Fibroblast of pulmonary artery (primary cell): ENCODE data around the gene CCND3.

ENCODE experiments used
- DNase-seq: peaks from one replicate; pipeline ENCODE4 v3.0.0-alpha.2; 2010; ENCODE audit warnings: low read depth
- H3K4me3 ChIP-seq: replicated peaks from 2 replicates; pipeline ENCODE4 v1.5.1; 2011; ENCODE audit warnings: low read depth, mild to moderate bottlenecking, control low read depth, low read length, moderate library complexity
- TF ChIP-seq, protein P1 (sequence below): IDR thresholded peaks from 2 replicates; pipeline ENCODE4 v1.5.1; 2011; ENCODE audit warnings: mild to moderate bottlenecking, control low read depth, low read length, inconsistent platforms; ENCODE audit errors: missing control alignments

The CCND3 gene

DNA sequence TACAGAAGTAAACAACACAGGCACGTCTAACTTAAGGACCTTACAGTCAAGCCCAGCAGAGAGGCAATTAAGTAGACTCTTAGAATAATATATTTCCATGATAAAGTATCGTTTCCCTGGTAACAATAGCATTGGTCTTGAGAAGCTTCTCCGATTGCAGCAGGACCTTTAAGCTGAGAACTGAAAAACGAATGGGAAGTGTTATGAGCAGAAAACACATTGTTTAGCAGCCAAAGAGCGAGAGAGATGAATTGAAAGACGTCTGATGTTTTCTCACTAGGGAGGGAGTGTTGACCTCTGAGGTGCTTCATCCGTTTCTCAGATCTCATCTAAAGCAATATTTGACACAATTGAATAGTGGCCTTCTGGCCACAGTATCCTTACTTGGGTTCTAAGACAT, 19.5 kb downstream of the CCND3 start:
- TF ChIP-seq, protein P1, sequence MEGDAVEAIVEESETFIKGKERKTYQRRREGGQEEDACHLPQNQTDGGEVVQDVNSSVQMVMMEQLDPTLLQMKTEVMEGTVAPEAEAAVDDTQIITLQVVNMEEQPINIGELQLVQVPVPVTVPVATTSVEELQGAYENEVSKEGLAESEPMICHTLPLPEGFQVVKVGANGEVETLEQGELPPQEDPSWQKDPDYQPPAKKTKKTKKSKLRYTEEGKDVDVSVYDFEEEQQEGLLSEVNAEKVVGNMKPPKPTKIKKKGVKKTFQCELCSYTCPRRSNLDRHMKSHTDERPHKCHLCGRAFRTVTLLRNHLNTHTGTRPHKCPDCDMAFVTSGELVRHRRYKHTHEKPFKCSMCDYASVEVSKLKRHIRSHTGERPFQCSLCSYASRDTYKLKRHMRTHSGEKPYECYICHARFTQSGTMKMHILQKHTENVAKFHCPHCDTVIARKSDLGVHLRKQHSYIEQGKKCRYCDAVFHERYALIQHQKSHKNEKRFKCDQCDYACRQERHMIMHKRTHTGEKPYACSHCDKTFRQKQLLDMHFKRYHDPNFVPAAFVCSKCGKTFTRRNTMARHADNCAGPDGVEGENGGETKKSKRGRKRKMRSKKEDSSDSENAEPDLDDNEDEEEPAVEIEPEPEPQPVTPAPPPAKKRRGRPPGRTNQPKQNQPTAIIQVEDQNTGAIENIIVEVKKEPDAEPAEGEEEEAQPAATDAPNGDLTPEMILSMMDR = no peak

DNA sequence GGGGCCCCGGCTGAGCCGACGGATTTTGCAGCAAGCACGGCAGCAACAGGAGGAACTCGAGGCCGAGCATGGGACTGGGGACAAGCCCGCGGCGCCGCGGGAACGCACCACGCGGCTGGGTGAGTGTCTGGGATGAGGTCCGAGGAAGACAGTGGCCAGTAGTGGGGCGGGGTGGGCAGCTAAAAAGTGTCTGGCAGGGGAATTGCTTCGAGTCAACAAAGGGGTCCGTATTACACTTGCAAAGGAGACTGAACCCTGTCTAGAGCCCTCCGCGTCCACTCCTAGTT, 20.0 kb downstream of the CCND3 start:
- H3K4me3 ChIP-seq = peak overlapping the region; percentile 98
- DNase-seq = no peak
- TF ChIP-seq, protein P1 = no peak

More for the DNA sequence above, 19.5 kb downstream of the CCND3 start:
- no peak for DNase-seq
- peak overlapping the region; percentile 98 for H3K4me3 ChIP-seq

DNA sequence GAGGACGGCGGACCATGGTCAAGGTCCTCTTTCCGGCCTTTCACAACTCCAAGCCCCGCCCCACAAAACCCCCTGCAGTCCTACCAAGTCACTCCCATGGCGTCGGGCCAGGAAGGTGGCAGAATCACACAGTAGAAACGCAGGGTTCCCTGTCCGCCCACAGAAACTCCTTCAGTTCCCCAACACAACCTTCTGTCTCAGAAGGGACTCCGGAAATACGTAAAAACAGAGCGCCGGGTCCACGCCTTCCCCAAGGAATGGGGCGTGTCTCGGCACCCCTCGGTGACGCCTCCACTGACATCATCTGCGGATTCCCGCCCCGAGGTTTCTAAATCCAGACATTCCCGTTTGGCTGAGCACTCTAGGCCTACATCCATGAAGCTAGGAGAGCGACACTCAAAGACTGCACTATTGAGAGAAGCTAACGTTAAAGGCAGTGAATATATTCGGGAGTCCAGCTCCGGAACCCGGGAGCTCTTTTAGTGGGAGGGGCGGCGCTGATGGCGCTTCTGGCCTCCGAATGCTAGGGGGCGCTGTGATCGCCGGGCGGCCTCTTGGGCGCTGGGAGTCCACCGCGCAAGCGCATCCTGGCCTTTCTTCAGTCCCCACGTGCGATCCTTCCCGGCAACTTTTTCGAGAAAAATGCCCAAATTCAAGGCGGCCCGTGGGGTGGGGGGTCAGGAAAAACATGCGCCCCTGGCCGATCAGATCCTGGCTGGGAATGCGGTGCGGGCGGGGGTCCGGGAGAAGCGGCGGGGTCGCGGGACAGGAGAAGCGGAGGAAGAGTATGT, 20.5 kb downstream of the CCND3 start, which contains the start of the genes BYSL and MED20:
BYSL (plus strand) TSS at position 579 of the 791 bp plus-strand sequence; CDS start at position 643, 64 bp downstream.
MED20 (minus strand) TSS at position 219 of the 791 bp plus-strand sequence; CDS start at position 98, 121 bp downstream.
- H3K4me3 ChIP-seq = peak within 1 kb of the TSS; percentile 98
- peak; percentile 96 for DNase-seq
- TF ChIP-seq, protein P1 = peak; percentile 86

DNA sequence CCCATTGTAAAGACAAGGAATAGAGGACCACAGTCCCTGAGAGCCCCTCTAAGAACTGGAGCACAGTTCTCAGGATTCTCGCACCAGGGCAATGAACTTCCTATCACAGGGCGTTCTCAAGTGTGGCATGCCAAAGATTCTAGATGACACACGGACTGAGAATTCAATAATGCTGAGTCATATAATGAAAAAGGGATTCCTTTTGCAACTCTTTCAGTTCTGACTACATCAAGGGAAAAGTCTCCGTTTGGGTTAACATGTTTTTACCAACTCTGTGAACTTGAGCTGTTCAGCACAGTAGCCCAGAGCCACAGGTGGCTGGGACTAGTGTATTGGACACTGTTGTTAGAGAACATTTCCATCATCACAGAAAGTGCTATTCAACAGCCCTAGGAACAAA, 24.1 kb downstream of the CCND3 start:
- peak; percentile 94 for DNase-seq
- no peak overlapping the region for H3K4me3 ChIP-seq
- TF ChIP-seq, protein P1 = no peak

DNA sequence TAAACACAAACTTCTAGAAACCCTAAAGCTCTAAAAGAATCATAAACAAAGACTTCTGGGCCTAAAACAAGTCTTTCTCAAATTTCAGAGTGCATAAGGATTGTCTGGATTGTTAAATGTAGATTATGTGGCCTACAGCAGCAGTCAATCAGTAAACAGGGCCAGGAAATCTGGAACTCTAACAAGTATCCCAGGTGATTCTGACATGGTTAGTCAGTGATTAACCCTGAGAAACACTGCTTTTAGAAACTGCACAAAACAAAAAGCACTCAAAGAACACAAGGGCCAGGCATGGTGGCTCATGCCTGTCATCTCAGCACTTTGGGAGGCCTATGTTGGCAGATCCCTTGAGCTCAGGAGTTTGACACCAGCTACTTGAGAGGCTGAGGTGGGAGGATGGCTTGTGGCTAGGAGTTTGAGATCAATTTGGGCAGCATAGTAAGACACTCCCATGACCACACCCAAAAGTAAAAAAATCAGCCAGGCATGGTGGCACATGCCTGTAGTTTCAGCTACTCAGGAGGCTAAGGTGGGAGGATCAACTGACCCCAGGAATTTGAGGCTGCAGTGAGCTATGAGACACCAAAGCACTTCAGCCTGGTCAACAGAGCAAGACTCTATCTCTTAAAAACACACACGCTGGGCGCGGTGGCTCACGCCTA, 26.6 kb downstream of the CCND3 start:
- TF ChIP-seq, protein P1 = no peak
- H3K4me3 ChIP-seq = no peak overlapping the region
- no peak for DNase-seq

DNA sequence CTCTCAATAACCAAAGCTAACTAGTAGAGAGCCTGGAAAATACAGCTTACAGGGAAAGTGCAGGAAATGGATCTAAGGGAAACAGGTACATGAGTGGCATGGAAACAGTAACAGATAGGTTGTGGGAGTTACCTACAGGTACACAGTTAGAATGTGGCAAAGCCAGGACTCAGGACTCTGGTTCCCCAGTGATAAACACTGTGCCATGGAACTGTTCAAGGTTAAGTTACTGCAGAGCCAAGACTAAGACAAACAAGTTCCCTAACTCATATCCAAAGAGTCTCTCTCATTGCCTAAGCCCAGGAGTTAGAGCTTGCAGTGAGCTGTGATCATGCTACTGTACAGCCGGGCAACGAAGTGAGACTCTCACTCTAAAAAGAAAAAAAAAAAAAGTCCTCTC, 27.3 kb downstream of the CCND3 start:
- no peak for DNase-seq
- no peak overlapping the region for H3K4me3 ChIP-seq
- TF ChIP-seq, protein P1 = no peak
